Subcutaneous abdominal adipose tissue (tissue), 5 donors: ENCODE data around the gene SHC3.

Experiments used
- H3K27ac ChIP-seq: one replicate; pipeline ENCODE4 v1.7.0; 2013; ENCODE audit warnings: low read depth, mild to moderate bottlenecking, inconsistent platforms, low read length, moderate library complexity
- H3K27me3 ChIP-seq, 5 donors: one replicate each; pipeline ENCODE4 v1.7.0; 2013; ENCODE audit warnings: low read length in 5 of 5, inconsistent platforms in 1 of 5; ENCODE audit not compliant: control insufficient read depth in 5 of 5, insufficient read depth in 4 of 5
- H3K36me3 ChIP-seq, 5 donors: one replicate each; pipeline ENCODE4 v1.7.0; 2013; ENCODE audit warnings: low read length in 5 of 5; ENCODE audit not compliant: control insufficient read depth in 5 of 5, insufficient read depth in 5 of 5
- H3K4me1 ChIP-seq, 5 donors: one replicate each; pipeline ENCODE4 v1.7.0; 2013; ENCODE audit warnings: low read length in 5 of 5, mild to moderate bottlenecking in 3 of 5, moderate library complexity in 1 of 5; ENCODE audit not compliant: control insufficient read depth in 5 of 5, insufficient read depth in 5 of 5
- H3K4me3 ChIP-seq, 5 donors: one replicate each; pipeline ENCODE4 v1.7.0; 2013; ENCODE audit warnings: low read length in 5 of 5, low read depth in 1 of 5
- H3K9ac ChIP-seq, 5 donors: one replicate each; pipeline ENCODE4 v1.7.0; 2013; ENCODE audit warnings: low read length in 5 of 5, mild to moderate bottlenecking in 4 of 5, moderate library complexity in 3 of 5
- H3K9me3 ChIP-seq, 5 donors: one replicate each; pipeline ENCODE4 v1.7.0; 2013; ENCODE audit warnings: low read length in 5 of 5; ENCODE audit not compliant: control insufficient read depth in 5 of 5
- donor health status: healthy.
- donor health status: healthy.
- donor health status: healthy.
- donor health status: healthy.
- donor health status: healthy.

Gene SHC3

DNA sequence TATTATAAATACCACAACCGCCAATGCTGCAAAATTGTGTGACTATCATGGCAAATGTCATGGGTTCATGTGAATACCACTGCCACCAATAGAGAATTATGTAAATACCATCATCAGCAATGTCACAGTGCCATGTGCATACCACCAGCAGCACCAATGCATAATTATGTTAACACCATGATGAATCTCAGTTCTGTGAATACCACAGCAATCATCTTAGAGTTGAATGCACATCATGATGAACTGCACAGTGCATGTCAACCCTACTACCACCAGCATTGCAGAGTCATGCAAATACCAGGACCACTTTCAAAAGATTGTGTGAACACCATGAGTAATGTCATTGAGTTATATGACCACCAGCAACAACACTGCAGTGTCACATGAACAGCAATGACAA lies 63.2 kb downstream of the SHC3 start:
- Histone ChIP-seq H3K9ac (no peak overlapping the region), H3K4me1 (no peaks in the 10 kb centered on the region), H3K27me3 (no peaks in the 10 kb centered on the region), H3K4me3 (no peak overlapping the region), H3K9me3 (peaks cover 0 to 9% (median 3%) of the 10 kb centered on the region in 5 donors), H3K36me3 (no peaks in the 10 kb centered on the region), H3K27ac (no peak overlapping the region)

DNA sequence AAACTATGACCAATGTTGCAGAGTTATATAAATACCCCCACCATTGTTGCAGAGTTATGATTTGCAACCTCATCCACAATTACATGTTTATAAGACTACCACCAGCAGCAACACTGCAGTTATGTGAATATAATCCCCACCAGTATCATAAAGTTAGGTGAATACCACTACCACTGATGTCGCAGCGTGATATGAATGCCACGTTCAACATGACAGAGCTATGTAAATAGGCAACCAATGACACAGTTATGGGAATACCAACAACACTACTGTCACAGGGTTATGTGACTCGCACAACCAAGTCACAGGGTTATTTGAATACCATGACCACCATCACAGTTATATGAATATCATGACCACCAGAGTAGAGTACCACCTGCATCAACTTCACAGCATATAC lies 63.9 kb downstream of the SHC3 start:
- H3K9ac ChIP-seq = no peak overlapping the region
- H3K9me3 ChIP-seq = peaks cover 0 to 7% (median 2%) of the 10 kb centered on the region in 5 donors
- H3K36me3 ChIP-seq = no peaks in the 10 kb centered on the region
- no peak overlapping the region for H3K4me3 ChIP-seq
- H3K4me1 ChIP-seq = no peaks in the 10 kb centered on the region
- no peaks in the 10 kb centered on the region for H3K27me3 ChIP-seq
- H3K27ac ChIP-seq = no peak overlapping the region

- no peak overlapping the region for H3K9ac ChIP-seq
- no peak overlapping the region for H3K4me3 ChIP-seq
Measured at GRCh38 chr9:89113851-89114250, 64.8 kb downstream of the SHC3 start.

GRCh38 chr9:89112243-89112642 lies 66.4 kb downstream of the SHC3 start:
- no peaks in the 10 kb centered on the region for H3K36me3 ChIP-seq
- H3K9ac ChIP-seq = no peak overlapping the region
- H3K9me3 ChIP-seq = peaks cover 0 to 4% (median 0%) of the 10 kb centered on the region in 5 donors
- no peaks in the 10 kb centered on the region for H3K4me1 ChIP-seq
- no peak overlapping the region for H3K27ac ChIP-seq
- no peaks in the 10 kb centered on the region for H3K27me3 ChIP-seq
- no peak overlapping the region for H3K4me3 ChIP-seq

More at GRCh38 chr9:89113851-89114250, 64.8 kb downstream of the SHC3 start:
- no peaks in the 10 kb centered on the region for H3K27me3 ChIP-seq
- no peak overlapping the region for H3K27ac ChIP-seq
- no peaks in the 10 kb centered on the region for H3K36me3 ChIP-seq
- H3K9me3 ChIP-seq = peaks cover 0 to 4% (median 0%) of the 10 kb centered on the region in 5 donors
- H3K4me1 ChIP-seq = no peaks in the 10 kb centered on the region

- H3K4me3 ChIP-seq = no peak overlapping the region
- H3K4me1 ChIP-seq = no peaks in the 10 kb centered on the region
- no peaks in the 10 kb centered on the region for H3K27me3 ChIP-seq
Measured at GRCh38 chr9:89109666-89110065, 69.0 kb downstream of the SHC3 start.

DNA sequence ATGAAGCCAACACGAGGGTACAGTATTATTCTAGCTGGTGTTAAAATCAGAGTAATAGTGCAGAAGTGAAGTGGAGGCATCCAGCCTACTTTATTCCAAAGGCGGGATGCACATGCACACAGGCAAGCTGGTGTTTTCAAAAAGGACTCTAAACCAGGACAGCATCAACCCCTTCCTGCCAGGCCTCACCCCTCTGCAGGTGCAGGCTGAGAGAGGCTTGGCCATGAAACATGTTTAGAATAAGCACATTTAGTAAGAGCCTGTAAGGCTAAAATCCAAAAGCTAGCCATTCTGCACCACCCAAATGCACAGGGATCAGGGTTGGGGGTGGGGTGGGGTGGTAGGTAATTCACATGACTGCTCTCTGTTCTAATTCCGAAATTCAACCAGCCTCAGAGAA lies 71.2 kb downstream of the SHC3 start:
- Histone ChIP-seq H3K9me3 (peaks cover 0 to 4% (median 0%) of the 10 kb centered on the region in 5 donors), H3K4me3 (no peak overlapping the region), H3K27me3 (no peaks in the 10 kb centered on the region), H3K9ac (no peak overlapping the region), H3K27ac (no peak overlapping the region), H3K36me3 (no peaks in the 10 kb centered on the region), H3K4me1 (no peaks in the 10 kb centered on the region)

More at GRCh38 chr9:89109666-89110065, 69.0 kb downstream of the SHC3 start:
- peaks cover 0 to 4% (median 0%) of the 10 kb centered on the region in 5 donors for H3K9me3 ChIP-seq
- H3K9ac ChIP-seq = no peak overlapping the region
- no peaks in the 10 kb centered on the region for H3K36me3 ChIP-seq
- H3K27ac ChIP-seq = no peak overlapping the region

DNA sequence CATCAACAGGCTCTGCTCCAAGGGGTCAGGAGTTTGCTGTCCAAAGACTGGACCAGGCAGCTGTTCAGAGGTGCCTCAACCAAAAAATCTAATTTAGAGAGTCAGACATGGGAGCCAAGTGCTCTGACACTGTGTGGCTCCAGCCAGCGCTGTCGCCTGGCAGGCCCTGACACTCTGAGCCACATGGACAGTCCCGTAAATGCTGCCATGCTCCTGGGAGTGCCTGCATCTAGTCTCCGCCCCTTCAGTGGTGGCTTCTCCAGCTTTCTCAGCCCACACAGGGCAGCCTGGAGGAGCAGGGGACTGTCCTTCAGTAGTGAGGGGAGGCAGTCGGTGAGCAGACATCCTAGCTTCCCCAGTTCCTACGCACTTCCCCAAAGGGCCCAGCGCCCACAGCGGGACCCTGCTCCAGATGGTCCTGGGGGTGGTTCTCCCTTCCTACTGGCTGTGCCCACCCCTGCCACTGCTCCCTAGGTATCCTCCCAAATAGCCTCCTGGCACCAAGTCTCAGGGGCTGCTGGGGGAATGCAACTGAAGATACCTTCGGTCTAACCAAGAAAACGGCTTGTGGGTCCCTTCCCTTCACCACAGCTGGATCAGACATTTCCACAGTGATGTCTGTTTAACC lies 72.3 kb downstream of the SHC3 start:
- Histone ChIP-seq H3K4me3 (no peak overlapping the region), H3K27ac (no peak overlapping the region), H3K4me1 (no peaks in the 10 kb centered on the region), H3K9ac (no peak overlapping the region), H3K9me3 (peaks cover 0 to 4% (median 0%) of the 10 kb centered on the region in 5 donors), H3K36me3 (no peaks in the 10 kb centered on the region), H3K27me3 (no peaks in the 10 kb centered on the region)

GRCh38 chr9:89104821-89105220 lies 73.8 kb downstream of the SHC3 start:
- H3K27ac ChIP-seq = no peak overlapping the region
- H3K4me1 ChIP-seq = no peaks in the 10 kb centered on the region
- no peak overlapping the region for H3K4me3 ChIP-seq
- no peaks in the 10 kb centered on the region for H3K27me3 ChIP-seq
- H3K36me3 ChIP-seq = no peaks in the 10 kb centered on the region
- no peaks in the 10 kb centered on the region for H3K9me3 ChIP-seq
- H3K9ac ChIP-seq = no peak overlapping the region

GRCh38 chr9:89097219-89097618 lies 81.4 kb downstream of the SHC3 start:
- no peaks in the 10 kb centered on the region for H3K36me3 ChIP-seq
- H3K4me3 ChIP-seq = no peak overlapping the region
- H3K27ac ChIP-seq = no peak overlapping the region
- H3K9ac ChIP-seq = no peak overlapping the region
- no peaks in the 10 kb centered on the region for H3K4me1 ChIP-seq
- H3K27me3 ChIP-seq = peaks cover 0 to 3% (median 0%) of the 10 kb centered on the region in 5 donors
- H3K9me3 ChIP-seq = peaks cover 0 to 4% (median 2%) of the 10 kb centered on the region in 5 donors

- Histone ChIP-seq H3K27me3 (peaks cover 0 to 3% (median 0%) of the 10 kb centered on the region in 5 donors), H3K9me3 (peaks cover 0 to 4% (median 2%) of the 10 kb centered on the region in 5 donors), H3K4me3 (no peak overlapping the region), H3K9ac (no peak overlapping the region), H3K27ac (no peak overlapping the region), H3K36me3 (no peaks in the 10 kb centered on the region), H3K4me1 (no peaks in the 10 kb centered on the region)
Measured at GRCh38 chr9:89096807-89097206, 81.8 kb downstream of the SHC3 start.
